NCI-H2029 (cell line): ENCODE measurements around the gene CD248.
"Not testable (repeated sequence)": the region's sequence is repeated elsewhere in the genome, so short reads cannot be mapped to it uniquely, and the experiment has no call there.

Source experiments
- DNase-seq: peaks from one replicate; lab custom pipeline; 2025; lab: John Stamatoyannopoulos, UW

Gene CD248

DNA sequence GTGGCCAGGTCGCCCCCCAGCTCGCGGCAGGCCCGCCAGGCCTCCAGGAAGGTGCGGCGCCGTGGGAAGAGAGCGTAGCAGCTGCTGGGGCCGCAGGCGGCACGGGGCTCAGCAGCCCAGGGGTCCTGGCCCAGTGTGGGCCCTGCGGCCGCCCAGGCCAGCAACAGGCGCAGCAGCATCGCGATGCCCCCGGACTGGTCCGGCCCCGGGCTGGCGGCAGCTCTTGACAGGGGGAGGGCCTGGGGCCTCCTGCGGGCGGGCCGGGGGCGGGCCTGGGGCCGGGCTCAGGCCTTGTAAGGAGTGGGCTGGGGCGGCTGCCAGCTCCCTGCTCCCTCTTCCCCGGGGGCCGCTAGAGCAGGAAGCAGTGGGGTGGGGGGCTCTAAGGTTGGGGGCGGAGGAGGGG is at the start of gene CD248:
CD248 (minus strand) TSS at position 196 of the 403 bp plus-strand sequence; CDS start at position 179, 17 bp downstream.
- no peak for DNase-seq

- no peak for DNase-seq
Measured at GRCh38 chr11:66365711-66366619, 49.1 kb upstream of the CD248 start.

DNA sequence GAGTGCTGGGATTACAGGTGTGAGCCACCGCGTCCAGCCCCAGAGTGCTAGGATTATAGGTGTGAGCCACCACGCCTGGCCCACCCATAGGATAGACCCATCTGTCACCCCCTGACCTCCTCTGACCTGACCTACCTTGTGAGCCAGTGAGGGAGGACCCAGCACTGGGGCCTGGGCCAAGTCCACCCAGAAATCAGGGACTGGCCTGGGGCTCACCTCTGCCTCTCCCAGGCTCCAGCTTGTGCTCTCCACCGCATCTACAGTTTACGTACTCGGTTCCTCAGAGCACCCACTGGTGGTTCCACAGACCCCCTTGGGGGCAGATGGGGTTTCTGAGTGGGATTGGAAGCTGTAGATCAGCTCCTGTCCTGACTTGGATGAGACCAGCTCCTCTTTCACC is 48.3 kb upstream of the CD248 start:
- DNase-seq, result no peak

GRCh38 chr11:66363805-66364535 is 47.1 kb upstream of the CD248 start:
- DNase-seq, result no peak

DNA sequence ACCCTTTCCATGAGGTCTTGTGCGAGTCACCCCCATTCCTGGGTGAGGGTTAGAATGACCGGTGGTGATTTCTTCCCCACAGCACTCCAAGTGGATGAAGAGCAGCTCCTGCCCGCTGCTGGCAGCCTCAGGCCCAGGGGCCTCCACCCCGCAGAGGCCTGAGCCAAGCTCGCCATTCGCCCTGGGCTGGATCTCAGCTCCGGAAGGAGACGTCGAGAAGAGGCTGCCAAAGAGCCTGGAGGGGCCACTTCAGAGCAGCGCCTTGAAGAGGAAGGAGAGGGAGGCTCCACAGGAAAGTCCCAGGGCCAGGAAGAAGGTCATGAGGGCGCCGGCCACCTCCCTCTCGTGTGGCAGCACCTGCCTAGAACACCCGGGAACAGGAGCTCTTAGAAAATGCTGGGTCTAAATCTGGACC is 46.4 kb upstream of the CD248 start:
- DNase-seq, result no peak

DNA sequence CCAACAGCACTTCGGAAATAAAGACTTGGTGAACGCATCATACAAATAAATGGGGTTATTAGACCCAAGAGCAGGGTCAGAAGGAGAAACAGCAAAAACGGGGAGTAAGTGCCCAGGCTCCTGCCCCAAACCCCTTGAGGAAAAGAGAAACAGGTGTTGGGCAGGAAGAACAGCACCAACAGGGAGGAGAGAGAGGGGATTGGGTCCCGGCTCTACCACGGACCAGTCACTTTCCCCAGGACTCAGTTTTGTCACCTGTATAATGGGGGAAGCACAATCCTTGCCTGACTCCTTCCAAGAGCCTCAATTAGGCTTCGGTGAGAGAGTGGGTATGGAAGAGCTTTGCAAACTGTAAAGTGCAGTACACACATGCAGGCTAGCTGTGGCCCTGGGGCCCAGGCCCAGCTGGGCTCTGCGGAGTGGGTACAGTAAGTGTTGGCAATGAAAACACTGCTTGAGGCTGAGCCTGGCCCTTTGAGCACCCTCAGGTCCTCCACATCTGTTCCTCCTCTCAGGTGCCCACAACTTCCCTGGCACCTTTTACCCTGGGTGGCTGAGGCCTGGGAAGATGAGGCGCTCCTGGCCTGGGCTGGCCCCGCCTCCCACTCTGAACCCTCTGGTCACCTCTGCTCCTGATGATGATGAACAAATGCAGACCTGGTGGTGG is 45.8 kb upstream of the CD248 start:
- no peak for DNase-seq

DNA sequence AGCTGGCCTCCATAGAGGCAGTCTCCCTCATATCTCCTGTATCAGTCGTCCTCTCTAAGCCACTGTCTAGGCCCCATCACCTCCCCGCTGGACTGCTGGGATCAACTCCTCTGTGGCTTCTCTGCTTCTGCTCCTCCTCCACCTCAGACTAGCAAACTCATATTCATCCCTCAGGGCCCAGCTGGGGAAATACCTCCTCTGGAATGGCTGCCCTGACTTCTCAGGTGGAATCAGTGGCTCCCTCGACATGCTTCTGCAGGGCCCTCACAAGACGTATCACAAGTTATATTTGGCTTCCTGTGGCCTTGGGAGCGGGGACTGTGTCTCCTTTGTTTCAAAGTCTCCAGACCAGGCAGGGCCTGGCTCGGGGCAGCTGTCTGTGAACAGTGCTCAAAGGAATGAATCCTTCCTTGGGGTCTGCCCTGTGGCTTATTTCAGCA is 44.7 kb upstream of the CD248 start:
- no peak for DNase-seq

DNA sequence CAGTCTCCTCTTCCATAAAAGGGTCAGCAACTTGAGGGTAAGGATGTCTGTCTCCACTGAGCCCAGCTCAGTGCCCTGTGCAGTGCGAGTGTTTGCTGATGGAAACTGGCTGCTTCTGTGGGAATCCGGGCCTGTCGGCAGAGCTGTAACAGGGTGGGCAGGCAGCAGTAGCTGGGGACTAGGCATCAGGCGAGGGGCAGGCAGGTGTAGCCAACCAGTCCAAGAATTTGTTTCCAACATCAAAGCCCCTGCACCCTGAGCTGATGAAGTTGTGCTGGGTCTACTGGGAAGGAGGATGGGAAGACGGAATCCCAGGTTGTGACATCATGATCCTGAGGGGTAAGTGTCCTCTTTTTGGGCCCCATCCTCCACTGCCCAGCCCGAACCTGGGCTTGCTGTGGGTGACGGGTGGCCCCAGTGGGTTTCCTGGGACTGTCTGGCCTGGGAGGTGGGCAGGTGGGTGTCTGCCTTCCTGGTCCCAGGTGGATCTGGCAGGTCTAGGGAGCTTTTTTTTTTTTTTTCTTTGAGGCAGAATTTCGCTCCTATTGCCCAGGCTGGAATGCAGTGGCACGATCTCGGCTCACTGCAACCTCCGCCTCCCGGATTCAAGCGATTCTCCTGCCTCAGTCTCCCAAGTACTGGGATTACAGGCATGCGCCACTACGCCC is 43.7 kb upstream of the CD248 start:
- DNase-seq, result no peak

DNA sequence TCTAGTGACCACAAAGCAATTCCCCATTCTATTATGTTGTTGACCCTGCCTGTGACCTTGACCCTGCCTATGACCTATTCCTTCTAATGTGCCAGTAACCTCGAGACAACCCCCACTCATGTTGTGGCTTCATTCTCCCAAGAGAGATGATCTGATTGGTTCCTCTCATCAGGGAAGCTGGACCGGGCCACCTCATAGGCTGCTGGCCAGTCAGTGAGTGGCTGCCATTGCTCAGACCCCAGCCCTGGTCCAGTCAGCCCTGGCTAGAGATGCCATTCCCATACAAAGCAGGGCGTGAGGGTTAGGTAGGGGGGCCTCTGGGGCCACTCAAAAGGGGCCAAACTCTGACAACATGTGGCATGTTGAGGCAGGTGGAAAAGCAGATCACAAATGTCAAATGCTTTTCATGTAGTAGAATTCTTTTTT is 42.8 kb upstream of the CD248 start:
- DNase-seq, result no peak

DNA sequence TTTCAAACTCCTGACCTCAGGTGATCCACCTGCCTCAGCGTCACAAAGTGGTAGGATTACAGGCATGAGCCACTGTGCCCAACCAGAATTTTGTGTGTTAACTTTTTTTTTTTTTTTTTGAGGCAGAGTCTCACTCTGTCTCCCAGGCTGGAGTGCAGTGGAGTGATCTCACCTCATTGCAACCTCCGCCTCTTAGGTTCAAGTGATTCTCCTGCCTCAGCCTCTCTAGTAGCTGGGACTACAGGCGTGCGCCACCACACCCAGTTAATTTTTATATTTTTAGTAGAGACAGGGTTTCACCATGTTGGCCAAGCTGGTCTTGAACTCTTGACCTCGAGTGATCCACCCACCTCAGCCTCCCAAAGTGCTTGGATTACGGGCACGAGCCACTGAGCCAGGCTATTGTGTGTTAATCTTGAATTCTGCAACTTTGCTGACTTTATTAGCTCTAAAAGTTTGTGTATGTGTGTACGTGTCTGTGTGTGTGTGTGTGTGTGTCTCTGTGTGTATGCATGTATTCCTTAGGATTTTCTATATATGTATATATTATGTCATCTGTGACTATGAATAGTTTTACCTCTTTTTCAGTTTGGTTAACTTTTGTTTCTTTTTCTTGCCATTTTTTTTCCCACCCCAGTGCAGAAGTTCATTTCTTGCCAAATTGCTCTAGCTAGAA is 33.9 kb upstream of the CD248 start:
- DNase-seq, result not testable (repeated sequence)

DNA sequence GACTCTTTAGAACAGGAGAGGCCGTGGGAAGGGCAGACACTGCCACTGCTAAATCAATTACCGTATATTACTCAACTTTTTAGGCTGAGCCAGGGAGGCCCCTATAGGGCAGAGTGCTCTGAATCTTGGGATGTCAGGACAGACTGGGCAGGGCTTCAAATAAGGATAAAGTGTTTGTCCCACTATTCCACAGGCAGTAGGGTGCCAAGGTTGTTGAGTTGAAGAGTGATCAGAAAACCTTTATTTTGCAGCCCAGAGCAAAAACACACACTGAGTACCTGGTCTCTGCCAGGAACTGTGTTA is 32.2 kb upstream of the CD248 start:
- no peak for DNase-seq

DNA sequence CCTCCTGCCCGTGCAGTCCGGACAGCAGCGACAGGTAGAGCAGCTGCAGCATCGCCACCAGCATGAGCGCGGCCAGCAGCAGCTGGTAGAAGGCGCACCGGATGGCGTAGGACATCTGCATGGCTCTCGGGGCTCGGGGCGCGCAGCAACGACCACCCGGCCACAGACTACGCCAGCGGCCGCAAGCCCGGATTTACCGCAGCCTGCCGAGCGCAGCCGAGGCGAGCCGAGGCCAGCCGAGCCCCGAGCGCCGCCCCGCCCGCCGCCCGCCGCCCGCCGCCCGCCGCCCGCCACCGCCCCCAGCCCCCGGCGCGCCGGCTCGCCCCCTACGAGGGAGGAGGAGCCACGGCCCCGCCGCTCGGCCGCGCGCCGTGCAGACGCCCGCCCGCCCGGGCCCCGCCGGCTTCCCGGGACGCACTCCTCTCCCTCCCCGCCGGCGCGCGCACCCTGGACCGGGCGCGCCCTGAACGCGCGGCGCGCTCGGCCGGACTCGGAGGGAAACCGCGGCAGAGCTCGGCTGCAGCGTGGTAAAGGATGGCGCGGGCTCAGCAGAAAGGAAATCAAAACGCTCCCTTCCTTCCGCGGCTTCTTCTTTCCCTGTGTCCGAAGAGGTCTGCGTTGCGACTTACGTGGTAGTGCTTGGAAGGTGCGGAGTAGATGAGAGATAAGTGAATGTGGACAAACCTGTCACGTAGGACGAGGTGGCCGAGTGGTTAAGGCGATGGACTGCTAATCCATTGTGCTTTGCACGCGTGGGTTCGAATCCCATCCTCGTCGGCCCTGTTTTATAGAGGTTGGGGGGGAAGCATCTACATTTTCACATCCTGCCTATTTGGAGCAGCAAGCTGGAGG is 30.8 kb upstream of the CD248 start, which contains the start of gene B4GAT1:
B4GAT1 (minus strand) TSS at position 205 of the 852 bp plus-strand sequence; CDS start at position 121, 84 bp downstream.
- DNase-seq, result peak; percentile 63

DNA sequence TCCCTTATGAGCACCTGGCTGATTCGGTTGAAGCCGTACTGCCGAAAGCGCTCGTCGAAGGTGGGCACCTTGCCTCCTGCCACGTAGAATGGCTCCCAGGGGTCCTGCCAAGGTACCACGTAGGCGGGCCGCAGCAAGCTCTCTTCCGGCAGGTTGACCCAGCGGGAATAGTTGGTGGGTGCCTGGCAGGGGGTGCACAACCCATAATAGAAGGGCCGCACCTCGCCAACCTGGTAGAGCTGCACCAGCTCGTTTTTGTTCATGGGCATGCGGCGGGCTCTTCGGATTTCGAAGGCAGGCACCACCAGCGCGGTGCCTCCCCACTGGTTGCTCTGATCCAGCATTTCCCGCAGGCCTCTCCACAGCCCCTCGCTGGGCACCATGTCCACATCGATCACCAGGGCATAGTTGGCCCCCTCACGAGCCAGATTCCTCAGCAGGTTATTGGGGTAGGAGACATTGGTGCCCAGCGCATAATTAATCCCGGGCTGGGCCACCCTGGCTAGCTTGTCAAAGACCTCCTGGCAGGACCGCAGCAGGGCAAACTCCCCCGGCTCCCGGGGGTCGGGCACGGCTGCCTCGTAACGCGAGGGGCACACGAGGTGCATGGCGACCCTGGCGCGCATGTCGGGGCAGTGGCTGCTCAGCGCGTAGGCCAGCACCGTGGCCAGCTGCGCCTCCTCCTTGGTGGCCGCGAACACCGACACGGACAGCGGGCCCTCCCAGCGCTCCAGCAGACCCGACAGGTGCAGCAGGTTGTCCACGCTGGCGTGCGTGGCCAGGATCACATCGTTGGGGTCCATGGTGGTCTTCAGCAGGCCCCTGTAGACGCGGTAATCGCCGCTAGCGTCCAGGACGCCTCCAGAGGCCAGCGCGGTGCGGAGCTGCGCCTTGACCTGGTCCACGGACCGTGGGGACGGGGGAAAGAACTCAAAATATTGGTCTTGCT is 29.9 kb upstream of the CD248 start:
- DNase-seq, result no peak

- DNase-seq, result no peak
Measured at GRCh38 chr11:66345316-66345649, 28.4 kb upstream of the CD248 start.

DNA sequence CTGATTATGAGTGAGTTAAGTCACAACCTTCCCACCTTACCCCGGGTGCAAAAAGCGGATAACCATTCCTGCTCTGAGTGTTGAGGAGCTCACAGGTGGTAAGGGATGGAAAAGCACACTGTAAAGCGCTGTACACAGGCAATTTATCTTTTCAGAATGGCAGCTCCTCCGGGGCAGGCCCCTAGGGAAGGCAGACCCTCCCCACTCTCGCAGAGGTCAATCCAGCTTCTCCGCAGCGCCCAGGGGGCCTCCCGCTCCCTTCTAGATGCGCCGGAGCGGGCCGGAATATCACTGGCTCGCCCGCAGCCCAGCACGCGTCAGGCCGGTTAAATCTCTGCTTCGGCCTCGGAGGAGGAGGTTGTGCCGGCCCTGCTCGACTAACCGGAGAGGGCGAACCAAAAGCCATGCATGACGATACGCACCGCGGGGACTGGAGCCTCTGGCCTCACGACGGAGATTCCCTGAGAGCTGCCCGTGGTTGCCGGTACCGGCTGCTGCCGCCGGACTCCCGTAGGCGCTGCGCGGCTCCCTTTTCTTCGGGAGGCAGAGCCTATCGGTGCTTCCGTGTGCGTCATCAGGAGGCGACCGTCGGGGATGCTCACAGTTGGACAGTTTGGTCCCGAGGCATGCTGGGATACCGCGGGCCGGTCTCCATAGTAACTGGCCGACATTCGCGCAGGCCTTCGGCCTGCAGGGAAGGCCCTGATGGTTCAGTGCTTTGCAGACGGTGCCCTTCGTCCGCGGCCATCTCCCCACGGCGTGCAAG is 27.9 kb upstream of the CD248 start, which contains the start of gene BRMS1:
BRMS1 (minus strand) TSS at position 555 of the 766 bp plus-strand sequence. CDS start 2,870 bp downstream, outside the sequence.
- peak; percentile 98 for DNase-seq

GRCh38 chr11:66343176-66343575 is 26.3 kb upstream of the CD248 start:
- no peak for DNase-seq

- DNase-seq, result no peak
Measured at GRCh38 chr11:66341502-66342126, 24.8 kb upstream of the CD248 start.
